ENCODE measurements around the gene PPP1R9A.

Gene PPP1R9A

DNA sequence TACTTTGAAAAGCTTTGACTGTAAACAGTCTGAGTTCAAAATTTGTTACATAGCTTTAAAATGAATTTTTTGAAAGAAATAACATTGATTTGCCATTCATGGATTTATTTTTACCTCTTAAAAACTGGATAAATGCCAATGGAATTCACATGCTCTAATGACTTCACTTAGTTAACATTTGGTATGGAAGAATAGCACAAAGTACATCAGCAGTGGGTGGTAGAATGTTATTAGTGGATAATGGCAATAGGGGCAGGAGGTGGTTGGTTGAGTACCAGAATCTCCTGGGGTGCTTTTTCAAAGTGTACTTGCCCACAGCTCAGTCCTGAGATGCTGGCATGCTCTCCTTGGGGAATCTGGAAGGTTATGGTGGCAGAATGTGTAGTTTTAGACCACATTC, 4.7 kb downstream of the PPP1R9A start:
- DNase-seq, result no peak

DNA sequence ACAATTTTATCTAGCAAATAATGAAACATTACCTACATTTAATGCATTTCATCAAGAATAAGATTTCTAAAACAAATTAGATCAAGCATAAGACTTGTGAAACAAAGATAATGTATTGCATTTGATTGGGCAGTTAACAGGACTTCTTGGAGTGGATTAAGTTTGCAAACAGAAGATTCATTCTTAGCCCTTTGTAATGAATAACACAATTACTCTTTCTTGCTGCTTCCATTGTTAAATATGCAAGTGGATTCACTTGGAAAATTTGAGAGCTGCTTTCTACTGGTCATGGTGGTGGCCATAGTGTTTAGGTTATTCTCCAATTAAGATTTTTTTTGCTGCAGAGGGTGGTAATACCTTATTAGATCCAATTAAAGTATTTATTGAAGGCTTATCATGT, 6.0 kb downstream of the PPP1R9A start:
- no peak for DNase-seq

DNA sequence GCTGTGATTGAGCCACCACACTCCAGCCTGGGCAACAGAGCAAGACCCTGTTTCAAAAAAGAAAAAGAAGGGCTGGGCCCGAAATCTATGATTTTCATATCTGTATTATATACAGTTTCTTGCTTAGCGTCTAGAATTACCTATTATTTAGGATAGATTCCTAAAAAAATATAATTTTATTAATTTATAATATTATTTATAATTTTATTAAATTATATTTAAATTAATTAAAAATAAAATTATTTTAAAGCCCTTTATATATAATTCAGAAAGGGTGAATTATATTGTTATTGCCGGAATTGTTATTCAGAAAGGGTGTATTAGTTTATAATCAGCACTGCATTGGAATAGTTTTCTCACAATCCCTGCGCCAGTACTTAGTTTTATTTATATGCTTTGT, 14.5 kb downstream of the PPP1R9A start:
- DNase-seq, result no peak

DNA sequence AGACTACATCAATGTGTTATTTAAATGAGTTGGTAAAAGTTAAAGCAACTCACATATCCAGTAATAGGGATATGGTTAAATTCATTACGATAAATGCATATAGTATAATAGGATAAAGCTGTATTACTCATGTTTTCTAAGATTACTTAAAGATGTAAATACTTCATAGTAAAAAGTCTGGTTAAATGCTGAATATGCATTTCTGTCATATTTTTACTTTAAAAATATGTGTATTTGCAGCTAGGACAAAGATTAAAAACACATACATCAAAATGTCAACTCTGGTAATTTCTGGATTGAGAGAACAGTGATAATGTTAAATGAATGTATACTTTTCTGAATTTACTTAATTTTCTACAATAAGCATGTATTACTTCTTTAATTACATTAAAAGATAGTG, 15.1 kb downstream of the PPP1R9A start:
- no peak for DNase-seq

DNA sequence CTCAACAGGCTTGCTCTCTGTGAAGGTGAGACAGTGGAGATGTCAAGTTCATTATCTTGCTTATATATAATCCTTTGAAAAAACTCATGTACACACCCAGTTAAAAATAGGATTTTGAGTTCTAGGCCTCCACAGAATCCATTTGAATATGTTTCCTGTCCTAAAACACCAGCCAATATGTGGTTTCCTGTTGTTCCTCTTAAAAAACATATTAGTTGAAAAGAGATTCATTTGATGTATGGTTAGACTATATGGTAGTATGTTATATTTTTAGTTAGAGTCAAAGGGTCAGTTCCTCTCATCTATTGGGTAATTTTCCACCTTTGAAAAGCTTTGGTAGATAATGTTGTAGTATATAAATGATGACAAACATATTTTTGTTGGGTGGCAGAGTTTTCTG, 16.0 kb downstream of the PPP1R9A start:
- no peak for DNase-seq

DNA sequence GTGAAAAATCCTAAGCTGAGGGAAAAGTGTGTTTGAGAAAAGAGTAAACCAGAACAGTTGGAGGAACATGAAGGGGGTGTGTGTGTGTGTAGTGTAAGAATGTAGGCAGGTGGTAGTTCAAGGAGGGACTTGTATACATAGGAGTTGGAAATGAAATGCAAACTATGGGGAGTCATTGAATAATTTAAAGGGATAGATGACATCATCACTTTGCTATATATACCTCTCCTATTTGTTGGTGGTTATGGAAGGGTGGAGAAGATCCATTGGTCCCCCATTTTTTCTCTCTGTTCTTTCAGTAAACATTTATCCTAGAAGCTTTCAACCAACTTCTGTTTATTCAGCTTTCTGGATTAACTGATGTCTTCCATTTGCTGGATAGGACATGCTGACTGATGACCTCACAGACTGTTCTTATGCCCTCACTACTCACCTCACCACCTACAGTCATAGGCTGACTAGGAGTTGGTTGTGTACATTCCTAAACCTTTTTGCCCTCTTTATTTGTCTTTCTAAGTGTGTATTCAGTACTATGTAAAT, 20.8 kb downstream of the PPP1R9A start:
- no peak for DNase-seq

DNA sequence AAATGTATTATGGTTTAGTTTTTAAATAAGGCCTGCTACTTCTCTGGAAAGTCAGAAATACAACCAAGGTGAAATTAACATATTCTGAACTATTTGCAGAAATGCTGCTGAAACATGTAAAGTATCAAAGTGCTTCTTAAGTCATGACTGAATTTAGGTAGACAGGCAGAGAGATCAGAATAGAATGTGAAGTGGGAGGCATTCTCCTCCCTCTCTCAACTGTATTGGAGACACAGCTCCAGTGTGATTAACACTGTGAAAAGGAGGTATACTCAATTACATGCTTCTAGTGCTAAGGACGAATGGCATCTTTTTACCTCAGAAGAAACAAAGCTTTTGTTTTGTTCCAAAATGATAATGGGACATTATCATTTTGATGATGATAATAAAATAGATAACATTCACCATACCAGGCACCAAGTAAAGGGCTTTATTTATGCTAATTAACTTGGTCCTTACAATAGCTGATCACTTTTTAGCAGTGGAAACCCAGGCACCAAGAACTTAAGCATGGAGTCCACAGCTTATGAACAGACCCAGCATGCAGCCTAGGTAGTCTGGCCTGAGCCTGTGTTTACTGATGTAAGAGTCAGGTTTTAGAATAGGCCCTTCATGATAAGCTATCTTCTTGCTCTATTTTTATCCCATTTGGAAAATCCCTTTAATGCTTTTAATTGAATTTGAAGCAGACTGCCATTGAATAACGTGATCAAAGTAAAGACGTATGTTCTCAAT, 26.0 kb downstream of the PPP1R9A start:
- DNase-seq, result no peak

DNA sequence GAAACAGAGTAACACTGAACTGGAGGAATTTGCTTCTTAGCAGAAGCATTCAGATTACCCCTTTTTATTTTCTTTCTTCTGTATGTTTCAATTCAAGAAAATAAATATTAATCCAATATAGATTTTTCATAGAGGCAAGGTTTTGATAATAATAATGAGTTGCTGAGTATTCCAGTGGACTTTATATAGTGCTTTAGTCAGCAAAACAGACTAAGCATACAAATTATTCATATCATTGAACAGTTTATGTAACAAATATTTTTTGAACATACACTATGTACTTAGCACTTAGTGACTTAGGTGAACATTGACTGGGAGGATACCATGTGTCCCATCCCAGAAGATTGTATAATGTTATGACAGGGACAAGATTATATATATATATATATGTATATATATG, 32.0 kb downstream of the PPP1R9A start:
- DNase-seq, result no peak

DNA sequence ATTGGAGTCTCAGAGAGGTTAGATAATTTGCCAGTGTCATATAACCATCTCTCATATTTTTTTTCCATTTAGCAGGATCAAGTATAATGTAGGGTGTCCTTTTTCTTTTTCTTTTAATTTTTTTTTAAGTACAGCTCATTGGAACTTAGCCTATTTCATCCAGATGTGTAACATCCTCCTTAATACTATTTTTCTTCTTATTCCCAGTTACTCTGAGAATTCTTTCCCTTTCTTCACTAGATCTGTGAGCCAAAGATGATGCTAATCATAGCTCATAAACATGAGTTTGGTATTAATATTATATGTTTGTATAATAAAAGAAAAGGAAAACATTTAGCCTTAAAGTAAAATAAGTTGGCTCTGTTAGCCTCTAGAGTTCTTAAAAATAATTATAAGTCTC, 32.8 kb downstream of the PPP1R9A start:
- no peak for DNase-seq

DNA sequence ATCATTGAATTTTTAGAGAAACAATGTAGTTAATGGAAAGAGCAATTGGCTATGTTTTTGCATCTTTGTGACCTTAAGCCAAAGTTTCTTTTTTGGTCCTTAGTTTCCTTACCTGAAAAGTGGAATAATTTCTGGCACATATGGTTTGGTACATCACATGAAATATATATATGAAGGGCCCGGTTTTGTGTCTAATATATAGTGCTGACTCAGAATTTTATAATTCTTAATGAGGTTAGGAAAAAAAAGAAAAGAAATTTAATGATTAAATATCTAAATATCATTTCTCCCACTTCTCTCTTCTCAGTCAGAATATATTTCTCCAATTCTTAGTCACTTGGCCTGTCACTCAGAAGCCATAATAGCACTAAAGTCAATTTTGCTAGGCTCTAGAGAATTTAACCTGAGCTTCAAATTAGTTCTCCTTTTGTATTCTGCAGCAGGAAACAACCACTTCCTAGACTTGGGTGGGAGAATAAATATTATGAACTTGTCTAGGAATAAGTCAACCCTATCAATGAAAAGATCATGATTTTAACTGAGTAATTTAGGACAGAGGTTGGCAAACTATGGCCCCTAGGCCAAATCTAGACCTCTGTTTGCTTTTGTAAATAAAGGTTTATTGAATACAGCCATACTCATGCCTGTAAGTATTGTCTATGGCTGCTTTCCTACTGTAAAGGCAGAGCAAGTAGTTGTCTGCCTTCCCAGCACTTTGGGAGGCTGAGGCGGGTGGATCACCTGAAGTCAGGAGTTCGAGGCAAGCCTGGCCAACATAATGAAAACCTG, 34.6 kb downstream of the PPP1R9A start:
- DNase-seq, result no peak

DNA sequence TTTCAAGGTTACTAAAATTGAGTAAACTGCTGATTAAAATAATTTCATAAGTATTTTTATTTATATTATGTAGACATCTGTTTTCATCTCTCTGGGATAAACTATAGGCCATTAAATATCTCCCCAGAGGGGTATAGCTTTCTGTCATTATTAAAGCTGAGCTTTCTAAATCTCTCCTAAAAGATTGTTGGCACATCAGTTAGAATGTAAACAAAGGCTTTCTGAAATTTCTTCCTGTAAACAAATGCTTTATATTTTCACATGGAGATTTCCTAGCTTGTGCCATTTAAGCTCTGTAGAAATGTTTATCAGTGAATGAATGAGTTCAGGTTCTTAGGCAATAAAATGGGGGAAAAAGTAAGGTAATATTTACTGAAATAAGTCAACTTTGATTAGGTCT, 35.7 kb downstream of the PPP1R9A start:
- no peak for DNase-seq

DNA sequence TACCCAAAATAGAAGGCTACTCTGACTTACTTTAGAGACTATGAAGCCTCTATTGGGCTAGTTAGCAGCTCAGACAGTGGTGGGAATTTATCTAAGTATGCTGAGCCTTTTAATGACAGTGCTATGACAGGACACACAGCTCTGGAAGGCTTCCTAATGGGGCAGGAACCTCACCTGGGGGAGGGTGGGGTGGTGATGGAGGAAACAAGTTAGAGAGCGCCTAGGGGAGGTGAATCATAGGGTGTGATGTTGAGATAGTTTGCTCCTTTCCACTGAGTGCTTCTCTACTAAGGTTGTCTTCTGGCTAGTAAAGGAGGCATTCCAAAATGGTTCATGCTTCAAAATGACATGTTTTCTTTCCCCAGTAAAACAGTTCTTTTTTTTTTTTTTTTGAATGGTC, 42.1 kb downstream of the PPP1R9A start:
- no peak for DNase-seq

DNA sequence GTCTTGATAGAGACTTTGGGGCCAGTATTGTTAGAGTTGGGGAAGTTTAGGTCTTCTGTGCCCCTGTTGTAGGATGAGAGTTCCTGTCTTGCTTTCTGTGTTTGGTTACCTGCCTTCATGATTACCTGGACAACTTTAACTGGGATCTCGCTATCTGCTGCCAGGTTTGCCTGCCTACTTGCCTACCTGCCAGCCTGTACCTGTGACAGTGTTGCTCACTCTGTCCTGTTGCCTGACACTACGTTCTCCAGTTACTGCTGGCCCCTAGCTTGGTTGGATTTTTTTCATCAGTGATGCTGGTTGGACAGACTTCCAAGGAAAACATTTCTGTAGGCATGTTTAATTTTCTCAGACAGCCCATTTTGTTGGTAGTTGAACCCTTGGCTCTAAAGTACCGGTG, 48.4 kb downstream of the PPP1R9A start:
- no peak for DNase-seq

DNA sequence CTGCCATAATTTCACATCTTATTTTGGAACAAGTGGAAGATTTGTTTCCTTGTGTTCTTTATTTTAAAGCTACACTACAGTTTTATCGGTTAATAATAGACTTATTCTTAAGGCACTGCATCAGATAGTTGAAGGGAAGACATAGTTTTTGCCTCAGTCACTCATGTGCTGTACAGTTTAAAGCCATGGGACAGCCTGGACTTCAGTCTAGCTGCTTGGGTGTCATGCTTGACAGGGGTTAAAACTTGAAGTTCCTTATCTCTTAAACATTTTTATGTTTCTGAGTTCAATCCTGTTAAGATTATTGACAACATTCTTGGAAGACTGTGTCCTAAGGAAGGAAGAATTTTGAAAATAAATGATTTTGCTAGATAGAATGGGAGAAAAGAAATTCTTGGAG, 49.7 kb downstream of the PPP1R9A start:
- DNase-seq, result no peak

DNA sequence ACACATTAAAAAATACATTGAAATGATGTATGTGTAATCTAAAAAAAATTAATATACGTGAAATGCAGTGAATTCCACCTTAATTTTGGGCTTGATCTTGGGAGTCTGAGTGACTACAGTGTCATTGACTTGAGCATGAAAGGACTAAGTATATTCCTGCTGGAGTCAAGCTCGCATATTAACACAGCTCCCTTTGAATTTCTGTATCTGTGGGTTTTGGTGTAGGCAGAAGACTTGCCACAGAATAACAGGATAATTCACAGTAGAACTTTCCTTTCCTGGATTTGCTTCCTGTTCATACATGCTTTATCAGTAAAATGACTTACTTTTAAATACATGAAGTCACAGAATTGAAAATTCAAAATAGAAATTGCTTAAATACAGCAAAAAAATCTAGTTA, 55.3 kb downstream of the PPP1R9A start:
- DNase-seq, result no peak

DNA sequence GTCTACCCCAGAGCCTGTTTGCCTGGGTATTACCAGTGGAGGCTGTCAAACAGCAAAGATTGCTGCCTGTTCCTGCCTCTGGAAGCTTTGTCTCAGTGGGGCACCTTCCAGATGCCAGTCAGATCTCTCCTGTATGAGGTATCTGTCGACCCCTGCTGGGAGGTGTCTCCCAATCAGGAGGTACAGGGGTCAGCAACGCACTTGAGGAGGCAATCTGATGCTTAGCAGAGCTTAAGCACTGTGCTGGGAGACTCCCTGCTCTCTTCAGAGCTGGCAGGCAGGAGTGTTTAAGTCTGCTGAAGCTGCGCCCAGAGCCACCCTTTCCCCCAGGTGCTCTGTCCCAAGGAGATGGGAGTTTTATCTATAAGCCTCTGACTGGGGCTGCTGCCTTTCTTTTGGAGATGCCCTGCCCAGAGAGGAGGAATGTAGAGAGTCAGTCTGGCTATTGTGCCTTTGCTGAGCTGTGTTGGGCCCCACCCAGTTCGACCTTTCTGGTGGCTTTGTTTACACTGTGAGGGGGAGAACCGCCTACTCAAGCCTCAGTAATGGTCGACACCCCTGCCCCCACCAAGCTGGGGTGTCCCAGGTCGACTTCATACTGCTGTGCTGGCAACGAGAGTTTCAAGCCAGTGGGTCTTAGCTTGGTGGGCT, 62.2 kb downstream of the PPP1R9A start:
- DNase-seq, result no peak

DNA sequence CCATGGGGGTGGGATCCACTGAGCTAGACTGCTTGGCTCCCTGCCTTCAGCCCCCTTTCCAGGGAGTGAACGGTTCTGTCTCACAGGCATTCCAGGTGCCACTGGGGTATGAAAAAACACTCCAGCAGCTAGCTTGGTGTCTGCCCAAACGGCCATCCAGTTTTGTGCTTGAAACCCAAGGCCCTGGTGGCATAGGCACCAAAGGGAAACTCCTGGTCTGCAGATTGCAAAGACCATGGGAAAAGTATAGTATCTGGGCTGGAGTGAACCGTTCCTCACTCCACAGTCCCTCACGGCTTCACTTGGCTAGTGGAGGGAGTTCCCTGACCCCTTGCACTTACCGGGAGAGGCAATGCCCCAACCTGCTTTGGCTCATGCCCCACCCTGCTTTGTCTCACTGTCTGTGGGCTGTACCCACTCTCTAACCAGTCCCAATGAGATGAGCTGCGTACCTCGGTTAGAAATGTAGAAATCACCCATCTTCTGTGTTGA, 62.7 kb downstream of the PPP1R9A start:
- no peak for DNase-seq

DNA sequence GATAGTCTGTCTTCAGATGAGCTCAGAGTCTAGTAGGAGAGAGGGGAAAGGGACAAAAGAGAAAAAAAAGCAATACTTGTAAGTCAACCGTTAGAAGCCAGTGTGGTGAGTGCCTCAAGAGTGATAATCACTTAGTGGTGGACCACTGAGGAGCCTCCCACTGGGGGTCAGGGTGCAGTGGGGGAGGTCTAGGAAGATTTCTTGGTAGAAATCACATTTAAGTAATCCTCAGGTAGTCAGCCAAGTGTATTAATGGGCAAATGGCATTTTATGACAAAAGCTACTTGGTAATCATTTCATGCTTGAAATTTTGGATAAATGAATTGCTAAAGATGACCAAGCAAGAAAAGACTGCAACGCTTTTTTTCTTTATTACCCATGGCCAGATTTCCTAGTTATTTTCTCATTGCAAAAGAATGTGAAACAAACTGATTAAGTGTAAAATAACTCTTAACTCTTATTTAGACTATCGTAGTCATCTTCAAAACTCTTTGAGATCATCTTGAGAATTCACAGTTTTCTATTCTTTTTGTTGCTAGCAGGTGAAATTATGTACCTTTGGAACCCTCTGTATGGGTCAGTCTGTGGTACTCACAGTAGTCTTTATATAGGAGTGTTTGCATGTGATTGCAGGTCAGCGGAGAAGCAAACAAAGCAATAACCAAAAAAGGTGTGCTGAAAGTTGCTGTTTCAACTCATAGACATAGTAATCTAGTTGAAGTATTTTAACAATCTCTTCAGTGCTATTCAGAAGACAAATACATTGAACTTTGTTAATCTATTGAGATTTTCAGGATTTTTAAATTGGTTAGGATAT, 63.9 kb downstream of the PPP1R9A start:
- no peak for DNase-seq

DNA sequence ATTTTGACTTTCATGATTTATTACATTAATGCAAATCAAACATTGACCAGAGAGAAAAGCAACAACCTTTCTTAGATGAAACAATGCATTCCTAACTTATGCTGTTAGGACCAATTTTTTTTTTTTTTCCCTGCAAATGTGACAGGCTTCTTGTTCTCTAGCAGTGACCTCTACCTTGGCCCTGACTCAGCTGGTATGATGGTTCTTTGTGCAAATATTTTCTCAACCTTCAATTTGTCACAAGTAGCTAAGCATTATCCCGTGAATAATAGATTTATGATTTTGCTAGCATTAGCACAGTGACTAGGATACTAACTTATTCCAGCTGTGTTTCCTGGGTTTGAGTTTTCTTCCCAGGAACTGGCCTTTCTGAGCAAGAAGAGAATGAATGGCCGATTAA, 64.9 kb downstream of the PPP1R9A start:
- no peak for DNase-seq

DNA sequence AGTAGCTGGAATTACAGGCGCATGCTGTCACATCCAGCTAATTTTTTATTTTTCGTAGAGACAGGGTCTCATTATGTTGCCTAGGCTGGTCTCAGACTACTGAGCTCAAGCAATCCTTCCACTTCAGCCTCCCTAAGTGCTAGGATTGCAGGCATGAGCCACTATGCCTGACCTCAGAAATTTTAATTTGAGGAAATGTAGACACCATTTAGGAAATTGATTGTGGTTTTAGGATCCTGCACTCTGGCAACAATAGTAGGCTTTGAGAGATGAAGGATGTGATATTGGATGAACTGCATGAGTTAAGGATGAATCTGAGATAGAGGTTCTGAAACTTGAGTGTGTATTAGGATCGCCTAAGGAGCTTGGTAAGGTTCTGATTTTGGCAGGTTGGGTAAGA, 66.5 kb downstream of the PPP1R9A start:
- DNase-seq, result no peak

DNA sequence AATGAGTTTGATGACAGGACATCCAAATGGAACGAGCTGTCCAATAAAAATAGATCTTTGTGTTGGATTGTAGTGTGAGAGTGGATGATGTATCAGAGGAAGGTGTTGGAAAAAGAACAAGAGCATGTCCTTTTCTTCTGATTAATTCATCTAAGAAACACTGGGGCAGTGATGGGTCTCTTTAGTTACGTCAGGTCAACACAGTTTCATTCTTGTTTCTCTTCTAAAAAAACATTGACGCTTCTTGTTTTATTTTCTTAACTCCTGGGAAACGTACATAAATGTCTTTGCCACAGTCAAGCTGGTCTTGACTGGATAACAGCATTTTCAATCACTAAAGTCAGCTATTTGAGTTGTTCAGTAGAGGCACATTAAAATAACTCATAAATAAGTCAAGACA, 67.0 kb downstream of the PPP1R9A start:
- DNase-seq, result no peak

DNA sequence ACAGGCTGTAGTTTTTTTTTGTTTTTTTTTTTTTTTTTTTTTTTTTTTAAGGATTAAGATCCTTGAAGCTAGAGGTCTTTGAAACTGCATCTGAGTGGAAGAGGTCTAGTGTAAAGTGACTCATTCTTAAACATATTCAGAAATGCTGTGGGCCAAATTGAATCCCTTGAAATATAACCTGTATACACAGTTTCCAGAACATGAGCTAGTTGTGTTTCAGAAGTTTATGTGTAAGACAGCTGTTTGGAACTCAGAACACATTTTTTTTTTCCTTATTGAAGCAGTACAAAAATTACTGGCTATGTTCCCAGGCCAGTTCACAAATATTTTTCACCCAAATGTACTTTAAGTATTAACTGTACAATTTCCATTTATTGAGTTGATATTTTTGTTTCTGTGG, 67.9 kb downstream of the PPP1R9A start:
- no peak for DNase-seq
